Right hindlimb (tissue), 1 donor: ENCODE measurements around the gene CLK1.

Experiments
- DNase-seq: peaks from one replicate; pipeline ENCODE4 v3.0.0-alpha.2; 2018

Gene CLK1

GRCh38 chr2:200810252-200810997 is 54.0 kb downstream of the CLK1 start:
- DNase-seq = no peak

GRCh38 chr2:200809506-200810251 is 54.8 kb downstream of the CLK1 start:
- no peak for DNase-seq
